ENCODE data around the gene AP1B1.
"Not testable (repeated sequence)": the region's sequence is repeated elsewhere in the genome, so short reads cannot be mapped to it uniquely, and the experiment has no call there.

Gene AP1B1

GRCh38 chr22:29346659-29347058, 41.7 kb downstream of the AP1B1 start:
- DNase-seq = no peak

- no peak for DNase-seq
Measured at GRCh38 chr22:29345932-29346331, 42.4 kb downstream of the AP1B1 start.

DNA sequence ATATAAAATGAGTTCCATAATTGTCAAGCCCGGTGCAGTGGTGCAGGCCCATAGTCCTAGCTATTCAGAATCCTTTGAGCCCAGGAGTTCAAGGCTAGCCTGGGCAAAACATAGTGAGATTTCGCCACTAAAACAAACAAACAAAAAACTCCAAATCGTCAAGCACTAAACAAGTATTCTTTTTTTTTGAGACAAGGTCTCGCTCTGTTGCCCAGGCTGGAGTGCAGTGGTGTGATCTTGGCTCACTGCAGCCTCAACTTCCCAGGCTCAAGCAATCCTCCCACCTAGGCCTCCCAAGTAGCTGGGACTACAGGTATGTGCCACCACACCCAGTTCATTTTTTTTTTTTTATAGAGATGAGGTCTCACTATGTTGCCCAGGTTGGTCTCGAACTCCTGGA, 43.5 kb downstream of the AP1B1 start:
- DNase-seq = not testable (repeated sequence)

GRCh38 chr22:29344137-29344536, 44.2 kb downstream of the AP1B1 start:
- no peak for DNase-seq

GRCh38 chr22:29343313-29343805, 45.0 kb downstream of the AP1B1 start:
- peak; percentile 47 for DNase-seq

GRCh38 chr22:29342577-29343312, 45.6 kb downstream of the AP1B1 start:
- DNase-seq = no peak

DNA sequence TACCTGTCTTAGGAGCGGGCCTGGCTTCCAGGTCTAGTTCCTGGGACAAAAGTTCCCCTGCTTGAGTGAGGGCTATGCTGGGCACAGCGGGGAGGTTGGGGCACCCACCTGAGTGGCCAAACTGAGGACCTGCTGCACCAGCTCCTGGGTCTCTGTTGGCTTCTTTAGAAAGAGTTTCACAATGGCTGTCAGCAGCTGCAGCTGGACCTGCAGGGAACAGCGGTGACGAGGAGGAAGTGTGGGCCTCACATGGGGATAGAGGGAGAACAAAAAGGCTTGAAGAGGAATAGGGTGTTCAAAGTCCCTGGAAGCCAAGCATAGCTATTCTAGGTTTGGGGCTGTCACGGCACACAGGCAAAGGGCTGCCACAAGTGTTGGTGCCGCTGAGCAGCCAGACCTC, 46.2 kb downstream of the AP1B1 start:
- DNase-seq = no peak

DNA sequence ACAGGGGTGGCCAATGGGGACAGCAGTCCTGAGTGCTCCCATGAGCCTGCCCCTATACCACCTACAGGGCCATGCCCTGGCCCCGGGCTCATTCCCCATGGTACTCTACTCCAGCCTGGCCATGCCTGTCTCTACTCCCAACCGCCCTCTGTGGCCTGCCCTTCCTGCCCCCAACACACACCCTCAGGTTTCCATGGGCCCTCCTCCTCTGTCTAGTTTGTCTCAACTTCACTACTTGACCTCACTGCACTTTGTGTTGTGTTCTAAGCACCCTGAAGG, 46.6 kb downstream of the AP1B1 start:
- no peak for DNase-seq

GRCh38 chr22:29341056-29341848, 47.1 kb downstream of the AP1B1 start:
- DNase-seq = no peak

DNA sequence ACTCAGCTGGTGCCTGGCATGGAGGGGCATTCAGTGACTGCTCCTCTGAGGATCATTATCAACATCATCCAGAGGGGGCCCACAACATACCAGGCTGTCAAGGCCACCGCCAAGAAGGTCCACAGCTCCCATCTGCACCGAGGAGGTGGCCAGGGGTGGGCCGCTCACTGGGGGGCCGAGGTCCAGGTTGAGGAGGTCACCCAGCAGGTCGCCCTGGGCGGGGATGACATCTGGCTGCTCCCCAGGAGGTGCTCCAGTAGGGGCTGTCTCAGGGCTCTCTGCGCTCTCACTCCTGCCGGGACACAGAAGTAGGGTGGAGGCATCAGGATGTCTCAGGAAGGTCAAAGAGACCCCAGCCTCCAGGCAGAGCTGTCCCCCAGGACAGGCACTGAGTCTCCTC, 47.8 kb downstream of the AP1B1 start:
- no peak for DNase-seq

- no peak for DNase-seq
Measured at GRCh38 chr22:29339381-29340235, 48.8 kb downstream of the AP1B1 start.

GRCh38 chr22:29338398-29338797, 50.0 kb downstream of the AP1B1 start:
- DNase-seq = no peak

DNA sequence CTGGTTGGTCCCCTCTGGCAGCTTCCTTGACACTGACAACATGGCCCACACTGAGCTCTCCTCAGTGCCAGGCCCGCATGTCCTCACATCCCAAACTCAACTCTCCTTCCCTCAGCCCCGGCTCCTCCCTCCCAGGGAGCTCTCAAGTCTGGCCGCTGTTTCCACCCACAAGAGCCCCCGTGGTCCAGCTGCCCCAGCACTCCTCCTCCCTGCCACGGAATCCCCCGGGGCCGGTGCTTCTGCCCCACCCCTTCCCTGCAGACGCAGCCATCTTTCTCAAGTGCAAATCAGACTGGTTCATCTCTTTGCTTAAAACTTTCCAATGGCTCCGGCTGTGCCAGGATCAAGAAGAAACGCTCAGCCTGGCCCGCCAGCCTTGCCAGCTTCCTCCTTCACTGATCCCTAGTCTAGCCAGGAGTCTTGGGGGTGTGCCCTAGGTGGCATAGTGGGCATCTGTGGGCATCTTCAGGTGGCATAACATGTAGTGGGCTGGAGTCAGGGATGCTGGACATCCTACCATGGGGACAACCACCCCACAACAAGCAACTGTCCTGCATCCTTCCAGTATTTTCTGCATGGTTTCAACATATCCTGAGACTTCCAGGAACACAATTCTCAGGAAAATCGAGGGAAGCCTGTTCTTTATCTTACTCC, 50.6 kb downstream of the AP1B1 start:
- no peak for DNase-seq

- no peak for DNase-seq
Measured at GRCh38 chr22:29336751-29337490, 51.4 kb downstream of the AP1B1 start.

GRCh38 chr22:29335656-29336055, 52.7 kb downstream of the AP1B1 start:
- DNase-seq = no peak

- DNase-seq = no peak
Measured at GRCh38 chr22:29334696-29335344, 53.5 kb downstream of the AP1B1 start.

DNA sequence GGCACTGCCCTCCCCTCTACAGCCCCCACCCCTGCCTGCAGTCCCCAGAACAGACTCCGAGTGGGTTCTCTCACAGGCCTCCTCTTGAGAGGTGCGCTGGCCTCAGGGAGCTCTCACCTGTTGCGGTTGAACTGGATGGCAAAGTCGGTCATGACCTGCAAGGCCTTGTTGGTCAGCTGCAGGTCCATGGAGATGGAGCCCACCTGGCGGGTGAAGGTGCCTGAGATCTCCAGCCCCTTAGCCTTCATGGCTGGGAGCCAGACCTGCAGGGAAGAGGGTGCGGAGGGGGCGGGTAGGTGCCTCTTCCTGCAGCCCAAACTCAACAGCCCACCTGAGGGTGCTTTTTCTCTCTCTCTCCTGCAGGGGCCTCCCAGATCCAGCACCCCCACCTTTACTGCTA, 54.2 kb downstream of the AP1B1 start:
- DNase-seq = no peak

DNA sequence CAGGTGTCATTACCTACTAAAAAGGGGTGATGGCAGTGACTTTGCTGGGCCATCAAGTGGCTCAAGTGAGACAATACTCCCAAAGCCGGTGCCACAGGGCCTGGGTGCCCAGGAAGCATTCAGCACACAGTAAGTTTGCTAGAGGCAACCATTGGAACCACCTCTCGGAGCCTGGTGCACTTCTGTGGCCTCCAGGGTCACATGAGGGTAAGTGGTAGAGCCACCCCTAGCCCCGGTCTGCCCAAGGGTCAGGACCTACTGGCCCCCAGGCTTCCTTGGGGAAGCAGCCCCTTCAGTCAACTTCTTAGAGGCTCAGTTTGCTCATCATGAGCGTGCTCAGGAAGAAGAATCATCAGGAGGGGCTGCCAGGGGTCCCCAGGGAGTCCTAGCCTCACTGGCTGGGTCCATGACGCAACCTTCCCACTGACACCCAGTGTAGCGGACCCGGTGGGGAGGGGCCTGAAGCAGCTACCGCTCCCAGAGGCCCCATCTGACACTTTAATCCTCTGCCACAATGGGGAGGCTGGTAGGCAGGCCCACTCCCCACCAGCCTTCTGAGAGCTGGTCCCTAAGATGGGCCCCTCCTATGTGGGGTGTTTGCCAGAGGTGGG, 55.4 kb downstream of the AP1B1 start:
- DNase-seq = no peak

- no peak for DNase-seq
Measured at GRCh38 chr22:29331658-29332300, 56.6 kb downstream of the AP1B1 start.

GRCh38 chr22:29331213-29331612, 57.2 kb downstream of the AP1B1 start:
- DNase-seq = no peak

- DNase-seq = no peak
Measured at GRCh38 chr22:29330753-29331152, 57.6 kb downstream of the AP1B1 start.

Data from activated CD4-positive, alpha-beta T cell treated with anti-CD3 and anti-CD28 coated beads, Interleukin-2, Interleukin-6, amounts not matched to agents 100 ng/mL and 50 ng/mL, durations not matched to agents 16 hours and 8 hours (primary cell).